CD4-positive, CD25-positive, alpha-beta regulatory T cell (primary cell): ENCODE data around the gene MCM3. TPM values are rescaled to one million over a fixed set of nuclear protein-coding genes. Genes with fewer than 3 reads are reported as not detected.
A peak's percentile ranks its signal among the peaks of the same experiment; 100 is the strongest.

ENCODE experiments used
- ATAC-seq, 2 donors: fragments of 150-1000 bp; cut with Tn5 transposase; one replicate each; pipeline ENCODE4 v1.10.0; 2021; ENCODE audit warnings: low read depth in 2 of 2, moderate number of reproducible peaks in 2 of 2, moderate library complexity in 1 of 2
- DNase-seq, 3 donors: peaks; one replicate each; pipeline versions ENCODE4 v3.0.0 to v3.0.0-alpha.2; 2012 to 2022; ENCODE audit warnings: mixed read lengths in 1 of 3
- H3K27ac ChIP-seq: one replicate; pipeline ENCODE4 v1.7.0; 2013; ENCODE audit warnings: mild to moderate bottlenecking, low read length; ENCODE audit not compliant: insufficient read depth, poor library complexity, severe bottlenecking
- H3K27me3 ChIP-seq: one replicate; pipeline ENCODE4 v1.7.0; 2013; ENCODE audit warnings: low read length; ENCODE audit not compliant: control insufficient read depth, insufficient read depth
- H3K36me3 ChIP-seq: one replicate; pipeline ENCODE4 v1.7.0; 2013; ENCODE audit warnings: mild to moderate bottlenecking, low read length, moderate library complexity; ENCODE audit not compliant: control insufficient read depth, insufficient read depth
- H3K4me1 ChIP-seq: 2 replicates; pipeline ENCODE4 v1.7.0; 2013; ENCODE audit warnings: mild to moderate bottlenecking, low read length; ENCODE audit not compliant: insufficient read depth, control insufficient read depth, poor library complexity, severe bottlenecking
- H3K4me3 ChIP-seq: one replicate; pipeline ENCODE4 v1.7.0; 2013; ENCODE audit warnings: low read depth, mild to moderate bottlenecking, low read length, moderate library complexity
- H3K9me3 ChIP-seq, 2 experiments: 1 replicate in 1 of 2; 2 replicates in 1 of 2; pipeline ENCODE4 v1.7.0; 2013; ENCODE audit warnings: low read length in 2 of 2, mild to moderate bottlenecking in 1 of 2, moderate library complexity in 1 of 2; ENCODE audit not compliant: control insufficient read depth in 2 of 2
- H3K27ac Mint-ChIP-seq, 3 donors: one replicate each; pipeline ENCODE4 v1.8.0; 2020 to 2022; ENCODE audit warnings: mild to moderate bottlenecking in 3 of 3, mixed read lengths in 3 of 3, moderate library complexity in 2 of 3
- H3K27me3 Mint-ChIP-seq: one replicate; pipeline ENCODE4 v1.8.0; 2022; ENCODE audit warnings: mild to moderate bottlenecking, mixed read lengths
- H3K36me3 Mint-ChIP-seq: one replicate; pipeline ENCODE4 v1.8.0; 2020; ENCODE audit warnings: mixed read lengths
- H3K4me1 Mint-ChIP-seq, 4 donors: one replicate each; pipeline ENCODE4 v1.8.0; 2020 to 2022; ENCODE audit warnings: mixed read lengths in 4 of 4, mild to moderate bottlenecking in 1 of 4
- H3K4me3 Mint-ChIP-seq, 4 donors: one replicate each; pipeline ENCODE4 v1.8.0; 2020 to 2022; ENCODE audit warnings: mild to moderate bottlenecking in 4 of 4, mixed read lengths in 4 of 4, moderate library complexity in 3 of 4
- H3K9me3 Mint-ChIP-seq, 7 donors: one replicate each; pipeline ENCODE4 v1.8.0; 2020 to 2022; ENCODE audit warnings: mixed read lengths in 7 of 7, mild to moderate bottlenecking in 3 of 7, moderate library complexity in 2 of 7
- polyA plus RNA-seq, 4 donors: library from polyadenylated mRNA; unstranded; fragments of 300-500 nt; fragmentation: Illumina TruSeq; gene quantifications; one replicate each; pipeline ENCODE4 v1.2.3, GENCODE V29; 2021
- total RNA-seq: library from RNA; stranded (reverse); gene quantifications from one replicate; pipeline ENCODE4 v1.2.3, GENCODE V29; 2022

The MCM3 gene
- total and polyA plus RNA-seq, 5 donors from 2014 or later: 24.5 to 67.8 (median 61.4) TPM

- ATAC-seq (no peak), DNase-seq (no peak)
- H3K27me3 ChIP-seq: no peaks in the 10 kb centered on the region
- Mint-ChIP-seq H3K9me3 (peaks cover 0 to 1% (median 0%) of the 10 kb centered on the region in 7 donors), H3K27me3 (no peaks in the 10 kb centered on the region), H3K36me3 (no peaks in the 10 kb centered on the region), H3K4me1 (peaks cover 0 to 12% (median 3%) of the 10 kb centered on the region in 4 donors), H3K4me3 (no peak overlapping the region), H3K27ac (peak overlapping the region in 2 of 3 donors; percentile 12 to 48)
- no peaks in the 10 kb centered on the region for H3K36me3 ChIP-seq
- H3K9me3 ChIP-seq: no peaks in the 10 kb centered on the region
- no peaks in the 10 kb centered on the region for H3K4me1 ChIP-seq
- no peak overlapping the region for H3K4me3 ChIP-seq
- H3K27ac ChIP-seq: no peak overlapping the region
Measured at GRCh38 chr6:52325695-52326471, 41.3 kb upstream of the MCM3 start.

DNA sequence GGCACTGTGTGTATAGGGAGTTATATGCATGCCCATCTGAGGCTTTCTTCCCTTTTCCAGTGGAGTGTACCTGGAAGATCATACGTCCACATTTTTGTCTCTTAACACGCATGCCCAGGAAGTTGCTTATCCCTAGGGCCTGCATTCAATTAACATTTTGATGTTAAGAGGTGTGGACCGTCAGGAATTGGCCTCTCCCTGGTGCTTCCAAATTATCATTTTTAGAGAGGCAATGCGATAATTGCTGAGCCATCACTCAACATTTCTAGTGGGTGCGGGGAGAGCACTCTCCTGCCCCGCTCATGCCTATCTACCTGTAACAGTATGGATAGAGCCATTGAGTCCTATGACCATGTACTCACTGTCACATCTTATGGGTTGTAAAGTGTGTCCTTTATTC lies 39.6 kb upstream of the MCM3 start:
- H3K4me3 Mint-ChIP-seq: no peak overlapping the region
- H3K27ac ChIP-seq: no peak overlapping the region
- no peaks in the 10 kb centered on the region for H3K9me3 ChIP-seq
- no peaks in the 10 kb centered on the region for H3K27me3 ChIP-seq
- no peaks in the 10 kb centered on the region for H3K36me3 ChIP-seq
- H3K36me3 Mint-ChIP-seq: no peaks in the 10 kb centered on the region
- peaks cover 0 to 7% (median 5%) of the 10 kb centered on the region in 4 donors for H3K4me1 Mint-ChIP-seq
- no peak for DNase-seq
- H3K27me3 Mint-ChIP-seq: no peaks in the 10 kb centered on the region
- H3K4me3 ChIP-seq: no peak overlapping the region
- no peak for ATAC-seq
- H3K9me3 Mint-ChIP-seq: peaks cover 0 to 1% (median 0%) of the 10 kb centered on the region in 7 donors
- H3K4me1 ChIP-seq: no peaks in the 10 kb centered on the region
- peak overlapping the region in 1 of 3 donors; percentile 44 for H3K27ac Mint-ChIP-seq

- H3K27ac ChIP-seq: no peak overlapping the region
- H3K9me3 ChIP-seq: no peaks in the 10 kb centered on the region
- Mint-ChIP-seq H3K27me3 (no peaks in the 10 kb centered on the region), H3K4me3 (no peak overlapping the region), H3K4me1 (peaks cover 4 to 20% (median 15%) of the 10 kb centered on the region in 4 donors), H3K9me3 (no peaks in the 10 kb centered on the region), H3K27ac (peak overlapping the region in 2 of 3 donors; percentile 40 to 65), H3K36me3 (no peaks in the 10 kb centered on the region)
- no peak overlapping the region for H3K4me3 ChIP-seq
- DNase-seq (peak in 1 of 3 donors; percentile 18), ATAC-seq (peak in 1 of 2 donors; percentile 37)
- H3K4me1 ChIP-seq: no peaks in the 10 kb centered on the region
- H3K27me3 ChIP-seq: no peaks in the 10 kb centered on the region
- H3K36me3 ChIP-seq: no peaks in the 10 kb centered on the region
Measured at GRCh38 chr6:52317841-52318581, 33.5 kb upstream of the MCM3 start.

GRCh38 chr6:52317211-52317610 lies 32.7 kb upstream of the MCM3 start:
- no peak for ATAC-seq
- Histone ChIP-seq H3K9me3 (no peaks in the 10 kb centered on the region), H3K36me3 (no peaks in the 10 kb centered on the region), H3K4me3 (no peak overlapping the region), H3K27me3 (no peaks in the 10 kb centered on the region), H3K4me1 (no peaks in the 10 kb centered on the region), H3K27ac (no peak overlapping the region)
- Mint-ChIP-seq H3K27me3 (no peaks in the 10 kb centered on the region), H3K27ac (no peak overlapping the region), H3K4me3 (no peak overlapping the region), H3K4me1 (peaks cover 4 to 20% (median 14%) of the 10 kb centered on the region in 4 donors), H3K9me3 (no peaks in the 10 kb centered on the region), H3K36me3 (no peaks in the 10 kb centered on the region)
- no peak for DNase-seq

GRCh38 chr6:52314752-52315151 lies 30.2 kb upstream of the MCM3 start:
- H3K36me3 ChIP-seq: no peaks in the 10 kb centered on the region
- no peaks in the 10 kb centered on the region for H3K9me3 Mint-ChIP-seq
- no peaks in the 10 kb centered on the region for H3K36me3 Mint-ChIP-seq
- no peaks in the 10 kb centered on the region for H3K27me3 Mint-ChIP-seq
- ATAC-seq: no peak
- no peaks in the 10 kb centered on the region for H3K9me3 ChIP-seq
- H3K4me3 Mint-ChIP-seq: no peak overlapping the region
- peaks cover 4 to 25% (median 18%) of the 10 kb centered on the region in 4 donors for H3K4me1 Mint-ChIP-seq
- H3K27ac ChIP-seq: no peak overlapping the region
- no peak overlapping the region for H3K27ac Mint-ChIP-seq
- no peaks in the 10 kb centered on the region for H3K27me3 ChIP-seq
- H3K4me1 ChIP-seq: no peaks in the 10 kb centered on the region
- no peak for DNase-seq
- H3K4me3 ChIP-seq: no peak overlapping the region

DNA sequence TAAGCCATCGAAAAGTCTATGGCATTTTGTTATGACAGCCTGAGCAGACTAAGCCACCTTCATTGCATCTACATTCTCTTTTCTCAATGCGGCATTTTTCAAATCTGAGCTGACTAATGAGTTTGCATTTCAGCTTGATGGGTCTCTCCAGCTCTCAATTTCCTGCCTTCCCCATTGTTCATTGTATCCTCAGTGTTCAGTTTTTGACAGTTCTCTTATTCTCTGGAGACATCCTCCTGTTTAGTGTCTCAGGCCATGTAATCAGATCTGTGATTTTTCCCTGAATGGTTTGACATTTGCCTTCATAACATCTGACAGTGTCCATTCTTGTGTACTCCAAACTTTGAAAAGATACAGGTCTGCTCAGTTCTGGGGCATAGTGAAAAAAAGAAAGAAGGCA lies 27.9 kb upstream of the MCM3 start:
- no peaks in the 10 kb centered on the region for H3K9me3 ChIP-seq
- no peak overlapping the region for H3K27ac ChIP-seq
- H3K27me3 Mint-ChIP-seq: no peaks in the 10 kb centered on the region
- DNase-seq (no peak), ATAC-seq (no peak)
- no peaks in the 10 kb centered on the region for H3K9me3 Mint-ChIP-seq
- H3K4me1 ChIP-seq: peaks cover 14% of the 10 kb centered on the region
- H3K4me3 ChIP-seq: no peak overlapping the region
- H3K27me3 ChIP-seq: no peaks in the 10 kb centered on the region
- peak overlapping the region in 1 of 3 donors; percentile 9 for H3K27ac Mint-ChIP-seq
- H3K36me3 Mint-ChIP-seq: no peaks in the 10 kb centered on the region
- H3K36me3 ChIP-seq: no peaks in the 10 kb centered on the region
- no peak overlapping the region for H3K4me3 Mint-ChIP-seq
- H3K4me1 Mint-ChIP-seq: peaks cover 8 to 31% (median 21%) of the 10 kb centered on the region in 4 donors

DNA sequence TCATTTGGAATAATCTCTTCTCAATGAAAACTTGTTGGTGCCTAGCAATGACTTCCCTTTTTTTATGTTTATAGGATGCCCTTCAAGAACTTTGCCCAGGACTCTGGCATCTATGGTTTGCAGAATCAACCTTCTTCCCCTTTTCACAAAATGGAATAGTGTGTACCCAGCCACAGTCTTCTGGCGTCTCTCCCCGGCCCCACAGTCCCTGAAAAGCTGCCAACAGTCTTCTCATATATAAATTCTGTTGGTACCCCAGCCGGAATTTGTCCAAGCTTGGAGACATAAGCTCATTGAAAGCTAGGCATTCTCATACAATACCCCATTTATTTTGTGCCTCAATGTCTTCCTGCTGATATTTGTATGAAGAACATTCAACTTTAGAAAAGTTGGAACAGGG lies 26.4 kb upstream of the MCM3 start:
- Histone ChIP-seq H3K27me3 (no peaks in the 10 kb centered on the region), H3K4me3 (no peak overlapping the region), H3K4me1 (peaks cover 30% of the 10 kb centered on the region), H3K27ac (no peak overlapping the region), H3K36me3 (no peaks in the 10 kb centered on the region), H3K9me3 (no peaks in the 10 kb centered on the region)
- Mint-ChIP-seq H3K4me1 (peaks cover 10 to 41% (median 30%) of the 10 kb centered on the region in 4 donors), H3K27me3 (no peaks in the 10 kb centered on the region), H3K27ac (no peak overlapping the region), H3K4me3 (no peak overlapping the region), H3K9me3 (no peaks in the 10 kb centered on the region), H3K36me3 (no peaks in the 10 kb centered on the region)
- ATAC-seq (no peak), DNase-seq (no peak)
